Measurements from ENCODE around the gene GNG4. TPM values are rescaled to one million over a fixed set of nuclear protein-coding genes. Genes with fewer than 3 reads are reported as not detected.

The GNG4 gene
- total RNA-seq, 4 donors from 2014 or later: 1.1 to 6.3 (median 4.6) TPM

DNA sequence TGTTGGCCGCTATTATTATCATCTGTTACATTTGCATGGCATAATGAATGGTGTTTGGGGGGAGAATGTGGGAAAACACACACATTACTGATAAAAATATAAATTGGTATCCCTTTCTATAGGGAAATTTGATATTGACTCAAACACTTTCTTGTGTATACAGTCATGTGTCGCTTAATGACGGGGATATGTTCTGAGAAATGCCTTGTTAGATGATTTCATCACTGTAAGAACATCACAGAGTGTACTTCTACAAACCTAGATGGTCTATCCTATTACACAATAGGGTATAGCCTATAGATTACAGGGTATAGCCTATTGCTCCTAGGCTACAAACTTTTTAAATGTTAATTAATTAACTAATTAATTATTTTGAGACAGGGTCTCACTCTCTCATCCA is 78.1 kb downstream of the GNG4 start:
- H3K36me3 ChIP-seq: no peaks in the 10 kb centered on the region

DNA sequence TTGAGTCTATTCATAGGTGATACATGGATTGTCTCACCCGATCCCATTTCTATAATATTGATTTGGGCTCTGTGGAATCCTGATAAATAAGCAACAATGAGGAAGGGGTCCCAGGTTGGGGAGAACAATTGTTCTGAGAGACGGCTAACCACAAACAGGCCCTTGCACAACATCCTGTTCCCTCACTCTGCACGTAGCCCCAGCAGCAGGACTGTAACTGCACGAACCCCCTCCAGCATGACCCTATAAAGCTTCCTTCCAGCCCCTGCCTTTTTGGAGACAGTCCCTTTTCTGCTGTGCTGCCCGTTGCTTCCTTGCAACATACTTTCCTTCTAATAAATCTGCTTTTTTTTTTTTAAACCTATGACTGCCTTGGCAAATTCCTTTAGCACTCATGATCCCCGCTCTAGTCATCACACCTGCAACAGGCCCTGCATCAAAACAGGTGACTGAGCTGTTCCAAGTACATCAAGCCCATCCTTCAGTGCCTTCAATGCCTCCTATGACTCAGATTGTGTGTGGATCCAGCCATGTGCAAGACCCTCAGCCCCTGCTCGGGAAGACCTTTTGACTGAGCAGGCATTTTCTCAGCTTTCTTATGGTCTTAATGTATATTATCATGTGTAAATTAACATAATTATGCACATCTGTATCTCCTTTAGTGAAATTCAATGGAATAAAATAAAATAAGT is 81.6 kb downstream of the GNG4 start:
- no peaks in the 10 kb centered on the region for H3K9me3 ChIP-seq
- no peak overlapping the region for H3K27ac ChIP-seq
- 58 to 62% methylated on average over 7 of the region's 7 CpGs for WGBS, 2 donors
- TF ChIP-seq CTCF (IDR thresholded peaks at IDR 0.05): no peak
- no peak for TF ChIP-seq POLR2A (IDR thresholded peaks at IDR 0.05)
- no peaks in the 10 kb centered on the region for H3K27me3 ChIP-seq
- intact Hi-C loops (cut with DNase I): no loop called here
- no peak overlapping the region for H3K4me3 ChIP-seq
- no peaks in the 10 kb centered on the region for H3K4me1 ChIP-seq
- H3K36me3 ChIP-seq: no peaks in the 10 kb centered on the region
- DNase-seq: no peak

More for the DNA sequence above, 78.1 kb downstream of the GNG4 start:
- Histone ChIP-seq H3K9me3 (no peaks in the 10 kb centered on the region), H3K27me3 (no peaks in the 10 kb centered on the region), H3K27ac (no peak overlapping the region), H3K4me3 (no peak overlapping the region), H3K4me1 (no peaks in the 10 kb centered on the region)
- 82 to 84% methylated on average over 3 of the region's 3 CpGs for WGBS, 2 donors
- TF ChIP-seq CTCF (IDR thresholded peaks at IDR 0.05): no peak
- DNase-seq: no peak
- intact Hi-C loops (cut with DNase I): no loop called here

DNA sequence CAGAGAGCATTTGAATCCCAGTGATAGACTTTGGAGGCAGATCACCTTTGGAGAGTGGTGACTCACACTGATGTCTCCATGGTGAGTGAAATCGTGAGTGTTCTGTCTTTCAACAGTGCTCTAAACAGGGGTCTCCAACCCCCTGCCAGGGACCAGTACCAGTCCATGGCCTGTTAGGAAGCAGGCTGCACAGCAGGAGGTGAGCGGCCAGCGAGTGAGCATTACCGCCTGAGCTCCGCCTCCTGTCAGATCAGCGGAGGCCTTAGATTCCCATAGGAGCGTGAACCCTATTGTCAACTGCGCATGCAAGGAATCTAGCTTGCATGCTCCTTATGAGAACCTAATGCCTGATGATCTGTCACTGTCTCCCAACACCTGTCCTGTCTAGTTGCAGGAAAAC is 83.5 kb downstream of the GNG4 start:
- intact Hi-C loops (cut with DNase I): no loop called here
- Histone ChIP-seq H3K27ac (no peak overlapping the region), H3K4me1 (no peaks in the 10 kb centered on the region), H3K4me3 (no peak overlapping the region), H3K9me3 (no peaks in the 10 kb centered on the region), H3K27me3 (no peaks in the 10 kb centered on the region), H3K36me3 (no peaks in the 10 kb centered on the region)
- WGBS, 2 donors: 86 to 87% methylated on average over 8 of the region's 8 CpGs
- no peak for DNase-seq
- TF ChIP-seq POLR2A (IDR thresholded peaks at IDR 0.05) (no peak), CTCF (IDR thresholded peaks at IDR 0.05) (no peak)

- Histone ChIP-seq H3K9me3 (no peaks in the 10 kb centered on the region), H3K27me3 (no peaks in the 10 kb centered on the region), H3K36me3 (no peaks in the 10 kb centered on the region), H3K27ac (no peak overlapping the region), H3K4me1 (no peaks in the 10 kb centered on the region), H3K4me3 (no peak overlapping the region)
- intact Hi-C loops (cut with DNase I): no loop called here
- 79 to 100% methylated on average over 1 of the region's 1 CpG for WGBS, 2 donors
- TF ChIP-seq POLR2A (IDR thresholded peaks at IDR 0.05) (no peak), CTCF (IDR thresholded peaks at IDR 0.05) (no peak)
- no peak for DNase-seq
Measured at GRCh38 chr1:235563513-235564061, 86.0 kb downstream of the GNG4 start.

DNA sequence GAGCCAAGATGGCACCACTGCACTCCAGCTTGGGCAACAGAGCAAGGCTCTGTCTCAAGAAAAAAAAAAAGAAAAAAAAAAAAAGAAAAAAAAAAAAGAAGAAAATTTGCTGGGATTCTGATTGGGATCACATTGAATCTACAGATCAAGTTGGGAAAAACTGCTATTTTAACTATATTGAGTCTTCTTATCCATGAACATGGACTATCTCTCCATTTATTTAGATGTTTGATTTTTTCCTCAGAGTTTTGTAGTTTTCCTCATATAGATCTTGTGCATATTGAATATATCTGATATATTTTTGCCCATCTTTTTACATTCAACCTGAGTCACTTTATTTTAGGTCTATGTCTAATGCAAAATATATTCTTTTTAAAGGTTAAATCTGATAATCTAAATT is 87.0 kb downstream of the GNG4 start:
- TF ChIP-seq POLR2A (IDR thresholded peaks at IDR 0.05) (no peak), CTCF (IDR thresholded peaks at IDR 0.05) (no peak)
- H3K27me3 ChIP-seq: no peaks in the 10 kb centered on the region
- intact Hi-C loops (cut with DNase I): no loop called here
- no peaks in the 10 kb centered on the region for H3K9me3 ChIP-seq
- no peaks in the 10 kb centered on the region for H3K4me1 ChIP-seq
- DNase-seq: no peak
- H3K27ac ChIP-seq: no peak overlapping the region
- H3K36me3 ChIP-seq: no peaks in the 10 kb centered on the region
- H3K4me3 ChIP-seq: no peak overlapping the region

Data from esophagus squamous epithelium (tissue), 5 donors.